ENCODE data around the gene UBE2O. TPM values are rescaled to one million over a fixed set of nuclear protein-coding genes. Genes with fewer than 3 reads are reported as not detected.

Gene UBE2O
- total RNA-seq, 1 experiment from 2014 or later, result 52.6 TPM

DNA sequence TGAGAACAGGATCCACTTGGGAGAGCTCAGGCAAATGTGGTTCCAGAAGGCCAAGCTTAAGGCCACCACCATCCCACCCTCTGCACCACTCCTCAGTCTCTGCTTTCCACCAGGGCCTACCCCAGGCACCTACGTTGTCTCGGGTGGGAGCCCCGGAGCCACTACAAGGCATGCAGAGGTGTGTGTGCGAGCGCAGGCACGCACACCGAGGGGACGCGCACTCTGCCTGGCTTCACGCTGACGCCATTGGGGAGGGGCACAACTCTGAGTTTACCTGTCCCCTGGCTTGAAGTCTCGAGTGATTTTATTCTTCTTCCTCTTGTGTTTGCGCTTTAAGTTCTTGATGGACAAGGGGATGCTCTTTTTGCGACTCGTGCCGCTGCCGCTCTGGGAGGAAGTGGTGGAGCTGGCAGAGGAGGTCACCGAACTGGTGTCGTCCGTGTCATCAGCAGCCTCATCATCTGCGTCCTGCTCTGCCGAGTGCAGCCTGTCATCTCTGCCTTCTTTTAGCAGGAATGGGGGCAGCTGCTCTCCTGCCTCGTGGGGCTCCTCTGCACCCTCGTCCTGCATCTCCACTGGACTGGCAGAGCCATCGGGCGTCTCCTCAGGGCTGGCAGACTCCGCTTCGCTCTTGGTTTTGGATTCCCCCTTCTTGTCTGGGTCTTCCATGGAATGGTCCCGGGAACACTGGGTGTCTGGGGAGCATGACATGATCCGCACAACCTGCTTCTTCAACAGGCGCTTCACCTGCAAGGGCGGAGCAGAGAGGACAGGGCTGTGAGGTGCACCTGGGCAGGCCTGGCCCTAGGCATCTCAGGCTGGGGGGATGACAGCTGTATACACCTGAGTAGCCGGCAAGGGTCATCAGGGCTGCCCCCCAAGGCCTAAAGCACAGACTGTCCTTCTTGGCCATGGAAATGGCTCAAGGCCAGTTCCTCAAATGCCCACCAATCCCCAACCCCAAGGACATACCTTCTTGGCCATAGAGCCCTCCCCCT, 53.5 kb downstream of the UBE2O start:
- Histone ChIP-seq H4K91ac (ENCODE audit: insufficient read length, low read depth, low read length) (no peak overlapping the region), H2AFZ (ENCODE audit: low read length) (no peak overlapping the region), H4K20me1 (ENCODE audit: control insufficient read depth, insufficient read depth, insufficient read length) (peaks cover 4% of the 10 kb centered on the region), H3K18ac (ENCODE audit: insufficient read length, low read depth, low read length) (no peak overlapping the region), H3K27me3 (ENCODE audit: insufficient read depth, low read length) (no peaks in the 10 kb centered on the region), H2BK5ac (ENCODE audit: insufficient read length, low read length) (no peak overlapping the region), H2BK120ac (ENCODE audit: low read depth, low read length, poor library complexity, severe bottlenecking) (no peak overlapping the region), H3K4ac (ENCODE audit: low read depth, low read length) (no peak overlapping the region), H3K4me2 (ENCODE audit: insufficient read depth, insufficient read length, low read length) (no peak overlapping the region), H3K27ac (ENCODE audit: insufficient read length, low read depth, low read length) (no peak overlapping the region), H3K9ac (ENCODE audit: extremely low read depth, insufficient read length, low read length) (no peak overlapping the region), H3K9me3 (ENCODE audit: control insufficient read depth, low read depth, low read length) (no peaks in the 10 kb centered on the region), H4K5ac (ENCODE audit: insufficient read length, low read depth, low read length) (no peak overlapping the region), H3K23me2 (ENCODE audit: insufficient read length, low read depth, low read length, poor library complexity, severe bottlenecking) (no peaks in the 10 kb centered on the region), H3T11ph (ENCODE audit: low read length) (no peak overlapping the region), H3K23ac (ENCODE audit: insufficient read length, low read depth, low read length) (no peak overlapping the region), H3K79me1 (ENCODE audit: insufficient read depth, low read depth, low read length, poor library complexity, severe bottlenecking) (no peaks in the 10 kb centered on the region), H3K79me2 (ENCODE audit: insufficient read depth, low read length) (no peaks in the 10 kb centered on the region), H4K8ac (replicated peaks; ENCODE audit: insufficient read length, low read depth, low read length) (no peak overlapping the region), H2BK15ac (ENCODE audit: low read depth, low read length) (no peak overlapping the region), H2AK5ac (ENCODE audit: insufficient read length, low read length) (no peak overlapping the region), H3K4me1 (ENCODE audit: insufficient read depth, low read length) (no peaks in the 10 kb centered on the region), H3K56ac (ENCODE audit: insufficient read length, low read depth, low read length) (no peak overlapping the region), H2BK20ac (ENCODE audit: low read depth, low read length, poor library complexity, severe bottlenecking) (no peak overlapping the region), H2BK12ac (ENCODE audit: insufficient read length, low read depth, low read length) (no peak overlapping the region), H3K14ac (ENCODE audit: insufficient read depth, low read length) (no peak overlapping the region)
- H3K36me3 Mint-ChIP-seq (ENCODE audit: insufficient read depth in 1 of 3, low read depth in 3 of 3), result peaks cover 55 to 89% (median 87%) of the 10 kb centered on the region in 3 experiments; a peak in 6 of 7 replicates
- TF ChIP-seq, protein P1, sequence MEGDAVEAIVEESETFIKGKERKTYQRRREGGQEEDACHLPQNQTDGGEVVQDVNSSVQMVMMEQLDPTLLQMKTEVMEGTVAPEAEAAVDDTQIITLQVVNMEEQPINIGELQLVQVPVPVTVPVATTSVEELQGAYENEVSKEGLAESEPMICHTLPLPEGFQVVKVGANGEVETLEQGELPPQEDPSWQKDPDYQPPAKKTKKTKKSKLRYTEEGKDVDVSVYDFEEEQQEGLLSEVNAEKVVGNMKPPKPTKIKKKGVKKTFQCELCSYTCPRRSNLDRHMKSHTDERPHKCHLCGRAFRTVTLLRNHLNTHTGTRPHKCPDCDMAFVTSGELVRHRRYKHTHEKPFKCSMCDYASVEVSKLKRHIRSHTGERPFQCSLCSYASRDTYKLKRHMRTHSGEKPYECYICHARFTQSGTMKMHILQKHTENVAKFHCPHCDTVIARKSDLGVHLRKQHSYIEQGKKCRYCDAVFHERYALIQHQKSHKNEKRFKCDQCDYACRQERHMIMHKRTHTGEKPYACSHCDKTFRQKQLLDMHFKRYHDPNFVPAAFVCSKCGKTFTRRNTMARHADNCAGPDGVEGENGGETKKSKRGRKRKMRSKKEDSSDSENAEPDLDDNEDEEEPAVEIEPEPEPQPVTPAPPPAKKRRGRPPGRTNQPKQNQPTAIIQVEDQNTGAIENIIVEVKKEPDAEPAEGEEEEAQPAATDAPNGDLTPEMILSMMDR (conservative IDR thresholded peaks at IDR 0.05), result no peak
- no peak for DNase-seq
- no peaks in the 10 kb centered on the region for H3K9me3 Mint-ChIP-seq
- H3K27ac Mint-ChIP-seq, result peak overlapping the region in 1 of 3 experiments; percentile 53; a peak in 1 of 7 replicates
- no peaks in the 10 kb centered on the region for H3K4me1 Mint-ChIP-seq
- H3K4me3 Mint-ChIP-seq, result no peak overlapping the region; a peak in 1 of 5 replicates
- no peaks in the 10 kb centered on the region for H3K27me3 Mint-ChIP-seq (ENCODE audit: low read depth)
- WGBS (ENCODE audit: extremely low coverage, insufficient read length, low lambda C conversion rate), result no CpG with 5 or more reads among the region's 33 CpGs
